ENCODE measurements around the gene ZNF181.
A peak's percentile ranks its signal among the peaks of the same experiment; 100 is the strongest.

Gene ZNF181

DNA sequence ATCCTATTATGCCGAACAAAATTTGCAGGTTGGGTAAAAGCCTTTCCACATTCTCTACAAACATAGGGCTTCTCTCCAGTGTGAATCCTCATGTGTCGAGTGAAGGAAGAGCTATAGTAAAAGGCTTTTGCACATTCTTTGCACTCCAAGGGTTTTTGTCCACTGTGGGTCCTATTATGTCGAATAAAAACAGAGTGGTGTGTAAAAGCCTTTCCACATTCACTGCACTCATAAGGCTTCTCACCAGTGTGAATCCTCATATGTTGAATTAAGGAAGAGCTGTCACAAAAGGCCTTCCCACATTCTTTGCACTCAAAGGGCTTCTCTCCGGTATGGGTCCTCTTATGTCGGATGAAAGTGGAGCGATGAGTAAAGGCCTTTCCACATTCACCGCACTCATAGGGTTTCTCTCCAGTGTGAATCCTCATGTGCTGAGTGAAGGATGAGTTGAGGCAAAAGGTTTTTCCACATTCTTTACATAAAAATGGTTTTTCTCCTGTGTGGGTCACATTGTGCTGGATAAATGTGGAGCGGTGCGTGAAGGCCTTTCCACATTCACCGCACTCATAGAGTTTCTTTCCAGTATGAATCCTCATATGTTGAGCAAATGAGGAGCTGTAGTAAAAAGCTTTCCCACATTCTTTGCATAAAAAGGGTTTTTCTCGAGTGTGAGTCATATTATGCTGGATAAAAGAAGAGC, 25.3 kb downstream of the ZNF181 start:
- no peak for DNase-seq

DNA sequence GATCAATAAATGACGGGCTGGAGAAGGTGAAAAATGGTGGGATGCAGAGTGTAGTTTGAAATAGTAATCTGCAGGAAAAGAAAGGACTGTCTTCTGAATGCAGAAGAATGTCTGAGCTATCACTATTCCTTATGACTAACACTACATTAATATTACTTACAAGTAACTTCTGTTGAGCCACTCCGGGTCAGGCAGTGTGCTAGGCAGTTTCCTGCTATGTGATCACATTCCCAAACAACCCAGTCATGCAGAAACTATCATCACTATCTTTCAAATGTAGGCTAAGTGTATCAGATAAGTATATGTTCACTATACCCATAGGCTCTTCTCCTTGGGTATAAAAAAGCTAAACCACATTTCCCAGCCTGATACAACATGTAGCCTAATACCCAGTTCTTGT, 32.3 kb downstream of the ZNF181 start:
- DNase-seq, result no peak

DNA sequence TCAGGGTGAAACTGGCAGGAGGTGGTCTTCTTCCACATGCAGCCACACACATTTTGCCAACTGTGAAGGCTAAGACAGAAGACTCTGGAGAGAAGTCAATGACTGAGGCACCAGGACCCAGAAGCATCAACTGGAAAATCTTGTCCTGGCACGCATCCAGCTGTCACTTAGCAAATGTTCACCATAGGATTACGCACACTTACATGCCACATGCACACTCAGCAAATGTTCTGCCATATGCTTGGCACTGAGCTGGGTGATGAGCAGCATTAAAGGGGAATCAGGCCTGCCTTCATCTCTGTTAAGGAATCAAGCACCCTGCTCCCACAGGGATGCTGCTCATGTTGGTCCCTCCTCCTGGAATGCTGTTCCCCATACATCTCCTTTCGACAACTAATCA, 33.9 kb downstream of the ZNF181 start:
- no peak for DNase-seq

DNA sequence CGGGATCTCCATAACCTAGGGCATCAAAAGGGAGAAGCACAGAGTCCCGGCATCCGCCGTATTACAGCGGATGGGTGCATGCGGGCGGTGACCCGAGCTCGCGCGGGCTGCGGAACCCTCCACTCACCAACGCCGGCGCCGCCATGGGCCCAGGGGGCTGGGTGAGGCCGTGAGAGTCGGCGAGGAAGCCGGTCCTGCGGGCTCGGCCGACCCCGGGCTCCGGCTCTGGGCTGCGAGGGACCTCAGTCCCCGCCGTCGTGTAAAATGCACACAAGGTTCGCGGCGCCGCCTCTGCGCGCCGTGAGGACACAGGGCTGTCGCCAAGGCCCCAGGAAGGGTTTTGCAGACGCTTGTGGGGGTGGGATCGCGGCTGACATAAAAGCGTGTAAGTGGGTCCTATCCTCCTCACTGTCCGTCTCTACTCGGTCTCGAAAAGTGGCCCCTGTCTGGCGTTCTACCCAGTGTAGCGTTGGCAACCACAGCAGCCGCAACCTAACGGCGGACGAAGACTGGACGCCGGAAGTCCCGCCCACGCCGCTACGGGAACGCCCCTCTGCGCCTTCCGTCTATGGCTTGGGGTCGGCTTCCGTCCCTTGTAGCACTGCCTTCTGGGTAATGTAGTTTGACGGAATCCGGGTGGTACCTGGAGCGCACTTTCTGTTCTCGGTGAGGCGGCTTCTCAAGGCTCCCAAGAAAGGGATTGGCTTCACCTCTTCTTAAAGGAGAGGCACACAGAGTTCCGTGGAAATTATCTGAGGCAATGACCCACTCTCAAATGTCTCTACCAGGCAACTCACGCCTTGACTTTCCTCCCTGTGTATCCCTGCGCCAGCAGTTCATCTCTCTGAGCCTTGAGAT, 38.9 kb downstream of the ZNF181 start, which contains the start of gene ZNF599:
TSS of gene ZNF599 (minus strand) at position 519 of the 858 bp plus-strand sequence. CDS start at position 145, 374 bp downstream.
- DNase-seq, result peak; percentile 95

DNA sequence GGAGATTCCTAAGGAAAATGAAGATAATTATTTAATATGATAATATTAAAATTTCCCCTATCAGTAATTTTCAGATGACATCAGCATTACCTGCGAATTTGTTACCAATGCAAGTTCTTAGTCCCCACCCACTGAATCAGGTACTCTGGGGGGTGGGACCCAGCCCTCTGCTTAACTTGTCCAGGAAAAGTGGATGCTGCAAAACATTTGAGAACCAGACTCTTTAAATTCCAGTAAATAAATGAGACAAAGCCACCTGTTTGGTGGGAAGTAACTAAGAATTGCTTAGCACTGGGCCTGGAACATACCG, 39.5 kb downstream of the ZNF181 start:
- no peak for DNase-seq

DNA sequence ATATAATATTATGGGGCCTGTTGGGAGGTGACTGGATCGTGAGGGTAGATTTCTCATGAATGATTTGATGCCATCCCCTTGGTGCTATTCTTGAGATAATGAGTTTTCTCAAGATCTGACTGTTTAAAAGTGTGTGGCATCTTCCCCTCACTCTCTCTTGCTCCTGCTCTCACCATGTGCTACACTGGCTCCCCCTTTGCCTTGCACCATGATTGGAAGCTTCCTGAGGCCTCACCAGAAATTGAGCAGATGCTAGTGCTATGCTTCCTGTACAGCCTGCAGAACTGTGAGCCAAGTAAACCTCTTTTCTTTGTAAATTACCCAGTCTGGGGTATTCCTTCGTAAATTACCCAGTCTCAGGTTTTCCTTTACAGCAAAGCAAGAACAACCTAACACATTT, 40.8 kb downstream of the ZNF181 start:
- no peak for DNase-seq

DNA sequence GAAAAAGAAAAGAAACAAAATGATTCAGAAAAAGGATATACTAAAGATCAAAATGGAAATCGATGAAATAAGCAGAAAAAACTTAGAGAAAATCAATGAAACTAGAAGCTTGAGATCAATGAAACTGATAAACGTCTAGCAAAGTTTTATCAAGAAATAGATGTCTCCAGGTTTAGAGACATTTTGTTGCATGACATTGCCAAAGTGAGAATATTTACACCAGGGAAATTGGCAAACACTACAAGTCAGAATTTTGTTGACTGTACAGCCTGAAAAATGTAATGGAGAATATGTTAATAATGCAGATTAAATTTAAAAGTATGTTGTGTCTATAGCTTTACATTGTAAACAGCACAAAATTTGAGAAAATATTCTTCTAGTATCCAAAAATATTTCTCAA, 44.3 kb downstream of the ZNF181 start:
- DNase-seq, result no peak

DNA sequence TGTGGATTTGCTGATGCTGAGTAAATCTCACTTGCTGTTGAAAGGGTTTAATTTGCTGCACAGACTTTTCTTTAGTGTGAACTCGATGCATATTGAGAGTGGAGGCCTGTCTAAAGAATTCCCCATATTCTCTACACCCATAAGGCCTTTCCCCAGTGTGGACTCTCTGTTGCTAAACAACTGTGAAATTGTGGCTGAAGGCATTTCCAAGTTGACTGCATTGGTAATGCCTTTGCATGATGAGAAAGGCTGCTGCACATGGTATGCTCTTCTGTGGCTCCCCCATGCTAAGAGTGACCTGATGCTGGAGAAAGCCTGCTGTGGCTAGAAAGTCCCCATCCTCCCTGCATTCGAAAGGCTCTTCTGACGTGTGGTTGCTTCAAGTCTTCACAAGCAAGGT, 45.6 kb downstream of the ZNF181 start:
- no peak for DNase-seq

DNA sequence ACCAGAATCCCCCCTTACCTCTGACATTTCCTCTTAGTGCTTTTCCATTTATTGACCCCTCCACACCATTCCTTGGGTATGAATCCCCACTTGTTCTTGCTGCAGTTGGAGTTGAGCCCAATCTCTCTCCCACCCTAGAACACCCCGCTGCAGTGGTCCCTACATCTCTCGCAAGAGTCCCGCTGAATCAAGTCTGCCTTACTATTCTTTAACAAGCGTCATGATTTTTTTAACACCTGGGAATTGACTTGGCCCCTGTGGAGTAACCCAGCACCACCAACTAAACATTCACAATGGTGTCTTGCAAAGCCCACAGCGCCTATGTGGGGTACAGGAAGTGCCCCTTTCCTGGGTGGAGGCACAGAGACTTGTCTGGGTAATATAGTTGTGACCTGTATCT, 52.2 kb downstream of the ZNF181 start:
- DNase-seq, result no peak

DNA sequence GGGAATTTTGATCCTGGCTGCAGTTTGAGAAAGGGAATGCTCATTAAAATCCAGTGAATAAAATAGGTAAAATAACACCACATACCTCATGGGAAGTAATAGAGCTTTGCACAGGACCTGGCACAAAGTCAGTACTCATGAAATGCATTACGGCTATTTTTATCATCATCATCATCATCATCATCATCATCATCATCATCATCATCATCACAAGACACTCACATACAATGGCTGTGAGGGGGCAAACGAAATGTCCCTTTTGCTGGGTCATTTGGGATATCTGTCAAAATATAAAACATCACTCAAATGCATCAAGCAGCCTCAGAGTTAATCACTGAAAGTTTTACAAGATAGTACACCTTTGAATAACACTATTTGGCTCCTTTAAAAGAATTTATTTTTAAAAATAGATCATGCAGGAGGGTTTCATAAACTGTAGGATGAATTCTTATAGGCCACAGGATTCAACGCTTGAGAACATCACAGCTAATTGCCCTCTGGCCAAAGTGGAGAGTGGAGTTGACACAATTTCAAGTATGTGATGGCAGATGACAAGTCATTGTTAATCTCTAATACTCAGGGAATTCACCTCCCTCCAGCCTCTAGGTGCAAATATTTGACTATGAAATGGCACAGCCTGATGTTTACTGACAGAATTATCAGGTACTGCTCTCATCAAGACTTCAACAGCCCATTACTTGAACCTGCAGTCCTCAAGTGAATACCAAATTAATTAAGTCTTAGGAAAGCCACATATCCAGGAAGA, 53.2 kb downstream of the ZNF181 start:
- DNase-seq, result no peak

DNA sequence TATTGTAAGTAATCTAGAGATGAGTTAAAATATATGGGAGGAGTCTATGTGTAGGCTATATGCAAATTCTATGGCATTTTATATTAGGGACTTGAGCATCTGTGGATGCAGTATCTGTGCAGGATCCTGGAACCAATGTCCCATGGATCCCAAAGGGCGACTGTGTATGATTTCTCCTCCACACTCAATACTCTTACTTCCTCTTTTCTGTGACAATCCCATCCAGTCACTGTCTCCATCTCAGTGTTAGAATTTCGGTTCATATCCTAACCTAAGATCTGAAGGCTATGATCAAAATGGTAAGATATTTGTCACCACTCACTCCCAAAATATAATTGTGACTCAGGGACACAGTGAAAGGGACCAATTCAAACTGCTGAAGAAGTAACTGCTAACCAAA, 54.0 kb downstream of the ZNF181 start:
- no peak for DNase-seq

DNA sequence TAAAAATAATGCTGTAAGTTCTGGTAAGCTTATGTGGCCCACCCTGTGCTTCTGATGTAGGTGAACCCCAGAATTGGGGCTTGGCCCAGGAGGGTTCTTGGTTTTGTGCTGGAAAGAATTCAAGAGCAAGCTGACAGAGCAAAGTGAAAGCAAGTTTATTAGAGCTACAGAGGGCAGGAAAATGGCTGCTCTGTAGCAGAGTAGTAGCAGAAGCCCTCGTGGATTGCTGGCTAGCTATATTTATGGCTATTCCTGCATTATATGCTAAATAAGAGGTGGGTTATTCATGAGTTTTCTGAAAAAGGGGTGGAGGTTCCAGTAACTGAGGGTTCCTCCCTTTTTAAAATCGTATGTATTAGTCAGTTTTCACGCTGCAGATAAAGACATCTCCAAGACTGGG, 59.5 kb downstream of the ZNF181 start:
- no peak for DNase-seq

DNA sequence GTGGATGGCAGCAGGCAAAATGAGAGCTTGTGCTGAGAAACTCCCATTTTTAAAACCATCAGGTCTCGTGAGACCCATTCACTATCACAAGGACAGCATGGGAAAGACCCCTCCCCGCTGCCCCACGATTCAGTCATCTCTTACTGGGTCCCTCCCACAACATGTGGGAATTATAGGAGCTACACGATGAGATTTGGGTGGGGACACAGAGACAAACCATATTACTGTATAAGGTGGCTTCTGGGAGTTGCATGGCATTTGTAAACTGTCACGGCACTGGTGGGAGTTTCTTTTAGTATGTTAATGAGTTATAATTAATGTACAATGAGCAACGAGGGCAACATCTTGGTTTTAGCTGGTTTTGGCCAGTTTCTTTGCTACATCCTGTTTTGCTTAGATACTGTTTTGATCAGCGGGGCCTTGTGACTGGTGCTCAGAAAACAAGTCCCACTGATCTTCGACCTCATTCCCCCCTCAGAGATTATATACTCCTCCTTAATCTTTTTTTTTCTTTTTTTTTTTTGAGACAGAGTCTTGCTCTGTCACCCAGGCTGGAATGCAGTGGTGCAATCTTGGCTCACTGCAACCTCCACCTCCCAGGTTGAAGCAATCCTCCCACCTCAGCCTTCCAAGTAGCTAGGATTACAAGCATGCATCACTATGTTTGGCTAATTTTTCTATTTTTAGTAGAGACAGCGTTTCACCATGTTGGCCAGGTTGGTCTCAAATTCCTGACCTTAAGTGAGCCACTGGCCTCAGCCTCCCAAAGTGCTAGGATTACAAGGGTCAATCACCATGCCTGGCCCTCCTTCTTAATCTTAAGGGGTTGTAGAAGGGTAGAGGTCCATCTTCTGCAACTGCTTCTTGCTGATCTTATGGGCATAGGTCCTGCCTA, 60.3 kb downstream of the ZNF181 start:
- no peak for DNase-seq
